GM15510 (cell line): ENCODE data around the gene C1RL.

Experiments
- POLR2A ChIP-seq: IDR thresholded peaks from 3 replicates; pipeline ENCODE4 v1.6.1; 2011; ENCODE audit warnings: borderline replicate concordance; ENCODE audit not compliant: insufficient read length; ENCODE audit errors: extremely low read depth

The C1RL gene

DNA sequence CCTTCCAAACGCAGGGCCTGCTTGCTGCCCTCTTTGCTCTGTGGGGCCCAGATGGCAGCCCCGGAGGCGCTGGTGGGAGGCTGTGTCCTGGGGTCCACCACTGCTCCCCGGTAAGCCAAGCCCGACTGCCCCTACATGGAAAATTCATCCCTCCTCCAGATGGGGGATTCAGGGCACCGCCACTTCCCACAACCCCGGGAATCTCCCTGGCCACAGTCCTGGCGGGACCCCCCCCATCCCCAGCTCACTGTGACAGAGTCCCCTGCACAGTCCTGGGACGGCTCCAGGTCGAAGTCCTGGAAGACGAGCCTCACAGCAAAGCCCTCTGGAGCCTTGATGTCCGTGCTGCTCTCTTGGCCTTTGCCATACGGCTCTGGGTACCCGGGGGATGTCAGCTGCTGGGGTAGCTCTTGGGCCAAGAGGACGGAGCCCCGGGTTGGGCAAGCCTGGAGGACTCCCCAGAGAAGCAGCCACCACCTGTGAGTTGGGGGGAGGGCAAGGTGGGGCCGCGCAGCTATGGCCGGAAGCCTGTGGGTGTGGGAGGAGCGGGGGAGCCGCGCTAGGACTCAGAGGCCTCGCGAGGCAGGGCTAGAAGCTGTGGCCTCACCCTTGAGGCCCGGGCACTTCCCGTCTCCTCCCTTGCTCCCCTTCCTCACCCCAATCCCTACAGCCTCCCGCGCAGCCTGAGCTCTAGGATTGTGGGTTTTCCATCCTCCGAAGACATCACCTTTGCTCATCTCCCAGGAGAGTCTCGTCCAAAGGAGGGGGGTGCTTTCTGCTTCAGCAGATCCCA lies 815 bp downstream of the C1RL start:
- TF ChIP-seq POLR2A, result peak; percentile 94

DNA sequence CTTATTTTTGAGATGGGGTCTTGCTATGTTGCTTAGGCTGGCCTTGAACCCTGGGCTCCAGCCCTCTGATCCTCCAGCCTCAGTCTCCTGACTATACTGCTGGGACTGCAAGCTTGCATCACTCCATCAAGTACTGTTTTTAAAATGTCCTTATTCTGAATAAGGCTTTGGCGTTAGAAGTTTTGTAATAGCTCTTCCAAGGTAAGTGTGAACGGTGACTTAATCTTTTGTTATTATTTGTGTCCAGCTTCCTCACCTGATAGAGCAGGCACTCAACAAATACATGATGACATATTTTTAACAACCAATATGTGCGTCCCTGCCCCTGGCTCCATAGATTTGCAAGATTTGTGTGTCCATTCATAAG lies 1.4 kb downstream of the C1RL start:
- no peak for TF ChIP-seq POLR2A

DNA sequence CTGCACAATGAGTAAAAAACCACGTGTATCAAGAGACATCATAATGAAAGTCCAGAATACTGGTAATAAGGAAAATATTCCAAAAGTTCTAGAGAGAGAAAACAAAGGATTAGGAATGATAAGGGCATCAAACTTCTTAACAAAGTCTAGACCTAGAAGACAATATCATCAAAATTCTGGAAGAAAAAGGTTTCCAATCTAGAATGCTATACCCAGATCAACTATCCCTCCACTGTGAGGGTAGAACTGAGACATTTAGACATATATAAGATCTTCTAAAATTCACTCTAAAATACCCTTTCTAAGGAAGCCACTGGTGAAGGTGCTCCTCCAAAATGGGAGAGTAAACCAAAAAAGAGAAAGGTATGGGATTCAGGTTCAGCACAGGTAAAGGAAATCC lies 2.9 kb downstream of the C1RL start:
- no peak for TF ChIP-seq POLR2A

- TF ChIP-seq POLR2A, result no peak
These were observed 5.0 kb downstream of the C1RL start for GRCh38 chr12:7103837-7104584.

GRCh38 chr12:7102582-7102981 lies 6.4 kb downstream of the C1RL start:
- no peak for TF ChIP-seq POLR2A

GRCh38 chr12:7101694-7102131 lies 7.3 kb downstream of the C1RL start:
- no peak for TF ChIP-seq POLR2A

DNA sequence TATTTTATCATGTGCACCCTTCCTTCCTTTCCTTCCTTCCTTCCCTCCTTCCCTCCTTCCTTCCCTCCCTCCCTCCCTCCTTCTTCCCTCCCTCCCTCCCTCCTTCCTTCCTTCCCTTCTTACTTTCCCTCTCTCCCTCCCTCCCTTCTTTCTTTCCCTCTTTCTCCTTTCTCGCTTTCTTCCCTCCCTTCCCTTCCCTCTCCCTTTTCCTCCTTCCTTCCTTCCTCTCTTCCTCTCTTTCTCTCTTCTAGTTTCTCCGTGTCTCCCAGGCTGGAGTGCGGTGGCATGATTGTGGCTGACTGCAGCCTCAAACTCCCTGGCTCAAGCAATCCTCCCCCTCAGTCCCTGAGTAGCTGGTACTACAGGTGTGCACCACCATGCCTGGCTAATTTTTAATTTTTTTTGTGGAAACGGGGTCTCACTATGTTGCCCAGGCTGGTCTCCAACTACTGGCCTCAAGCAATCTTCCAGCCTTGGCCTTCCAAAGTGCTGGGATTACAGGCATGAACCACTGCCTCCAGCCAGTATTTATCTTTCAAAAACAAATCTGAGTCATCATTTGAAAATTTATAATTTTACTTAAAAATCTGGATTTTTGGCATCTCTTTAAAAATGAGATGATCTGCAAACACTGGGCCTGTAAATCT lies 7.8 kb downstream of the C1RL start:
- TF ChIP-seq POLR2A, result no peak

- no peak for TF ChIP-seq POLR2A
These were observed 8.8 kb downstream of the C1RL start for GRCh38 chr12:7100239-7100638.

GRCh38 chr12:7099290-7099996 lies 9.6 kb downstream of the C1RL start:
- TF ChIP-seq POLR2A, result no peak

- TF ChIP-seq POLR2A, result no peak
These were observed 12.0 kb downstream of the C1RL start for GRCh38 chr12:7096979-7097378.

- no peak for TF ChIP-seq POLR2A
These were observed 12.7 kb downstream of the C1RL start for GRCh38 chr12:7096006-7096932.

- no peak for TF ChIP-seq POLR2A
These were observed 15.1 kb downstream of the C1RL start for GRCh38 chr12:7093892-7094291.

DNA sequence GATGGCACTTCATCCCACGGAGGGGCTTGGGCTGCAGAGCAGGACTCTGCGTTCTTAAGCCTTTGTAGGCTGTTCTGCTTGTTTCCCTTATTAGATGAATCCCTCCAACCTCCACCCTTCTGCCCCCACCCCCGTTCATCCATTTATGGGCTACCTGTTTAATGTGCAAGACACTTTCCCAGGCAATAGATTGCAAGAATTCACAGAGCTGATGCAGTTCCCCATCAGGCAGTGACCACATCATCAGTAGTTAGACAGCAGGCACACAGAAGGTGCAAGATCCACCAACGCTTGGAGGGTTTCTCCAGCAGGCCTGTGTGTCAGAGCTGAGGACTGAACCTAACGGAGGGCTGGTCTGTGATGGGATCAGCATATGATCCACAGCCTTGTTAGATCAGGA lies 15.5 kb downstream of the C1RL start:
- no peak for TF ChIP-seq POLR2A

DNA sequence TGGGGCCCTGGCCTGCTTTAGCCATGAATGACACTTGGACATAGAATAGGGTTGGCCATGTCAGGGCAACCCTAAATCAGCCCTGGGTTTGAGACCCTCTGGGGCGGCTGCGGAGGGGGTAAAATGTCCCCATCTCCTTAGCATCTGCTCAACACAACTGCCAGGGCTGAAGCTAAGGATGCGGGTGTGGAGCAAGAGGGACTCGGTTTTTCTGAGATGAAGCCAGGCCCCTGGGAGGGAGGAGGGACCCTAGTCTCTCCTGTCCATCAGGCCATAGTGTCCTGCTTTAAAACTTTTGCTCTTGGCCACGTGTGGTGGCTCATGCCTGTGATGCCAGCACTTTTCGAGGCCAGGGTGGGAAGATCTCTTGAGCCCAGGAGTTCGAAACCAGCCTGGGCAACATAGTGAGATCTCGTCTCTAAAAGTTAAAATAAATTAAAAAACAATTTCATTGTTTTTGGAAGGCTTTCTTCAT lies 16.0 kb downstream of the C1RL start:
- no peak for TF ChIP-seq POLR2A
